Renal cortex interstitium (tissue), 11 donors: ENCODE results near the gene GGT5. TPM values are rescaled to one million over a fixed set of nuclear protein-coding genes. Genes with fewer than 3 reads are reported as not detected.
"Not testable (repeated sequence)": the region's sequence is repeated elsewhere in the genome, so short reads cannot be mapped to it uniquely, and the experiment has no call there.

Experiments
- DNase-seq, 11 donors: peaks; one replicate each; pipeline ENCODE4 v3.0.0-alpha.2; 2013; ENCODE audit warnings: low read depth in 9 of 11, low spot score in 4 of 11; ENCODE audit errors: extremely low read depth in 1 of 11
- polyA plus RNA-seq, 3 donors: library from polyadenylated mRNA; unstranded; fragments of 120-200 nt; gene quantifications; one replicate each; pipeline ENCODE4 v1.2.1, GENCODE V29; 2013; ENCODE audit not compliant: insufficient read length in 3 of 3

The GGT5 gene
- polyA plus RNA-seq, 3 donors, result 15.8 to 17.5 (median 16.4) TPM

DNA sequence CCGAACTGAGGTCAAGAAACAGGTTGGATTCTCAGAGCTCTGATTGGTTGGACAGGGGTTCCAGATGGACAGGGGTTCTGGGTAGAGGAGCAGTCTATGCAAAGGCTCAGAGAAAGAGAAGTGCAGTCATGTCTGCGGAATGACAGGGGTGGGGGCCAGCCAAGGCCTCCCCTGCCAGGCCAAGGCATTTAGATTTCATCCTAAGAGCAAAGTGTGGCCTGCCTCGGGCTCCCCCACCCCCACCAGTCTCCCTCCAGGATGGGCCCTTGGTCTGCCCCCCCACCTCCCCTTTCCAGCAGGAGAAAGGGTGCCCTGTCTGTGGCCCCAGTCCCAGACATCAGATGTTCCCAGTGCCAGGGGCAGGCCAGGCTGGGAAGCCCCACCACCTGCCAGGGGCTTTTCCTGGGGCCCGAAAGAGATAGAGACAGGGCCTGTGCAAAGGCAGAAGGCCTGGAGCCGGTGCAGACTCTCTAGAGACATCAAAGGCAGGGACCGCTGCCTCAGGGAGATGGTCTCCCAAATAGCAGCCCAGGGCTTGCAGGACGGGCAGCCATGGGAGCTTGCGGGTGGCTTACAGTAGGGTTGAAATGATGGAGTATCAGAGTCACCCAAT lies 54.2 kb downstream of the GGT5 start:
- no peak for DNase-seq

DNA sequence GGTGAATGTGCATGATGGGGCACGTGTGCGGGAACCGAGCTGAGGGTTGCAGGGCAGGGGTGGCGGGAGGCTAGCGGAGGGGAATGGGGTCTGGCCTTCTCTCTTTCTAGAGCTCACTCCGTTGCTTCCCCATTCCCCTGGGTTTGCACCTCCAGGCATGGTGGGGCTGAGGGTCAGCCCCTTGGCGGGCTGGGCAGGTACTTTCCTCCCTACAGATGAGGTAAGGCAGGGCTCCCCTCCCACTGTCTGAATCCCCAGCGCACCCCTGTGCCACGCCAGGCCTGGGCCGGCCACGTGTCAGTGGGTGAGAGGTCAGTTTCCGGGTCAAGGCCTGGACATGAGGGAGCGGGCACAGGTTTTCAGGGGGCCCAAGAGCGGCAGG lies 54.7 kb downstream of the GGT5 start:
- no peak for DNase-seq

DNA sequence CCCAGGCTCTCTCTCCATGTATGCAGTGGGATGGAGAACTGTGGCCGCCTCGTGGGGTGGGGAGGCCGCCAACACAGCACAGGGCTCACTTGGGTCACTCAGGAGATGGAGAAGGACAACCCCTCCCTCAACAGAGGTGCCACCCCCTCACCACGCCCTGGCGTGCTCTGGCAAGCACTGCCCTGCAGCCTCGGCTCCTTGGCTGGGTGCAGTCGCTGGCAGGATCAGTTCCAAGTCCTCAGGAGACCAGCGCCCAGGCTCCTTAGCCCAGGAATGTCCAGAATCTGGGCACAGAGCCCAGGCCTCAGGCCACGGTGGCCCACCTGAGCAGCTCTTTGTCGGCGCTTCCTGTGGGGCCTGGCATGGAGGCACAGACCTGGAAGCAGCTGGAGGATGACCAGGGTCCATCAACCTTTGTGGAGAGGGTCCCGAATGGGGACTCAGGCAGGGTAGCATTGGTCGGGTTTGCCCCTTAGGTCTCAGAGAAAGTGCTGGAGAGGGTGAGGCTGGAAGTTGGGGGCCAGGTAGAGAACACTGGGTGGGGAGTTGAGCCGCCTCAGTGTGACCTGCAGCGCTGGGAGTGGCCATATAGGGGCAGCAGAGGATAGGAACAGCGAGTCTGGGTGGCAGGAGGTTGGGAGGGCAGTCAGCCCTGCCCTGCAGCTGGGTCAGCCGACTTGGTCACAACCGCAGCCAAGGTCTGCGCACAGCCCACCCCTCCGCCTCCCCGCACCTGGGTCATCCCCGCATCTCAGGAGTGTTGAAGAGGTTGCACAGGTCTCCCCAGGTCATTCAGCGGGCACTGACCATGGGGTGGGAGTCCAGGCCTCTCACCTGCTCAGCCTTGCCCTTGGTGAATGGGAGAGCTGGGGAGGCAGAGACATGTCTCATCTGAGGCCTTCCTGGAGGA lies 55.4 kb downstream of the GGT5 start:
- peak in 5 of 11 donors; percentile 37 to 60 (median 41) for DNase-seq

DNA sequence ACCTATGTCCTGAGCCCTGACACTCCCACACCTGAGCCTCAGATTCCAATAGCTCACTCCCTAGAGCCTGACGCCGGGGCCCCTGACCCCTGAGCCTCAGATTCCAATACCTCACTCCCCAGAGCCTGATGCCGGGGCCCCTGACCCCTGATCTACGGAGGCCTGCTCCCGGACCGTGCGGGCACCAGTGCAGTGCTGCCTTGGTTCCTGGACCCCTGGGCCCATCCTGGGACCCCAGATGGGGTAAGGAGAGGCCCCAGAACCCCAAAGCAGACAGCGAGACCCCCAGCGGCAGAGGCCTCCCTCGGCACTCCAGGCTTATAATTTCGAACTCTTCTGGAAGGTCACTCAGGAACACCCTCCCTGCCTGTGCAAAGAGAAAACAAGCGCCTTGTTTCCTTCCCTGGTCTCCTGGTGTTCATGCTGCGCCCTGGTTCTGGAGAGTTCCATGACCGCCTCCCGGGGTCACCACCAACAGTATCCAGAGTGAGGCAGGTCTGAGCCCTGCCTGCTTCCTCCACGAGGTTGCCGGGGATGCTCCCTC lies 56.1 kb downstream of the GGT5 start:
- no peak for DNase-seq

DNA sequence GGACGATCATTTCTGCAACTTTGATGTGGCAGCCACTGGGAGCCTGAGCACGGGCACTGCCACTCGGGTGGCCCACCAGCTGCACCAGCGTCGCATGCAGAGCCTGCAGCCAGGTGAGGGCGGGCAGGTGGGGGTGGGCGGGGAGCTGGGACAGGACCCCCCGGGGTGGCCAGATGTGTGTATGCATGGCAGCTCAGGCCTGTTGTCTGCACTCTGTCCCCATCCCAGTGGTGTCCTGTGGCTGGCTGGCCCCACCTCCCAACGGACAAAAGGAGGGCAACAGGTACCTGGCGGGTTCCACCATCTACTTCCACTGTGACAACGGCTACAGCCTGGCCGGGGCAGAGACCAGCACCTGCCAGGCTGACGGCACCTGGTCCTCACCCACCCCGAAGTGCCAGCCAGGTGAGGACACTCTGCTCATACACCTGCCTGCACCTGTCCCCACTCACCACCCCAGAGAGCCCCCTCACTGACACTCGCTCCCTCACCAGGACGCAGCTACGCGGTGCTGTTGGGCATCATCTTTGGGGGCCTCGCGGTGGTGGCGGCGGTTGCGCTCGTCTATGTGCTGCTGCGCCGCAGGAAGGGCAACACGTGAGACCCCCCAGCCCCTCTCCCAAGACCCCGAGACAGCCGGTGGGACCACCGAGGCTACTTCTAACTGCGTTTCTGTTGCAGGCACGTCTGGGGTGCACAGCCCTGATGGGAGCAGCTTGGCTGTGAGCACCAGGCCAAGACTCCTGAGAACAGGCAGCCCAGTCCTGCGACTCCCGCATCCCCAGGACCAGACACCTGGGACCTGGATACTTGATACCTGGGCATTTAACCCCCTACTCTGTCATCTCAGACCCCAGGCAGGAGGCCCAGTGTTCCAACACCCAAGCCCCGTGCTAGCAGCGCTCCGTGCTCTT lies 56.9 kb downstream of the GGT5 start:
- DNase-seq, result no peak

DNA sequence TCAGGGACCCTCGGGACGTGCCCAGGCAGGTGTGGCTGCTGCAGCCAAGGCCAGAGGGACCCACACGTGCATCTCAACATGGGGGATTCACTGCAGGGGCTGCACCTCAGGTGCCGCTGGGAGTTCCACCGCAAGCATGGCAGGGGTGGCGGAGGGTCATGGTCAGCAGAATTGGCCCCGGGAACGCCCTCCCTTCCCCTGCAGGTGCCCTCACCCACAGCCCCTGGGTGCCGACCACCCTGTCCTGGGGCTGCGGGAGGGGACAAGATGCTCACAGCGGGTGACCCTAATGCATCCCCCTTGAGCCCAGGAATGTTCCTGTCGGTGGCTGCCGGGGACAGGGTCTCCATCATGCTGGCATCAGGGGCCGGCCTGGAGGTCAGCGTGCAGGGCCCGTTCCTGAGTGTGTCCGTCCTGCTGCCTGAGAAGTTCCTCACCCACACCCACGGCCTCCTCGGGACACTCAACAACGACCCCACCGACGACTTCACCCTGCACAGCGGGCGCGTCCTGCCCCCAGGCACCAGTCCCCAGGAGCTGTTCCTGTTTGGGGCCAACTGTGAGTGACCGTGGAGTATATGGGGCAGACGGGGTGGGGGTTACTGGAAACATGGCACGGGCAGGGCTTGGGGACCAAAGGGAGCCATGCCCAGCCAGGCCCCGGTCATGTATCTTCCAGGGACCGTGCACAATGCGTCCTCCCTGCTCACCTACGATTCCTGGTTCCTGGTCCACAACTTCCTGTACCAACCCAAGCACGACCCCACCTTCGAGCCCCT lies 57.8 kb downstream of the GGT5 start:
- DNase-seq, result no peak

DNA sequence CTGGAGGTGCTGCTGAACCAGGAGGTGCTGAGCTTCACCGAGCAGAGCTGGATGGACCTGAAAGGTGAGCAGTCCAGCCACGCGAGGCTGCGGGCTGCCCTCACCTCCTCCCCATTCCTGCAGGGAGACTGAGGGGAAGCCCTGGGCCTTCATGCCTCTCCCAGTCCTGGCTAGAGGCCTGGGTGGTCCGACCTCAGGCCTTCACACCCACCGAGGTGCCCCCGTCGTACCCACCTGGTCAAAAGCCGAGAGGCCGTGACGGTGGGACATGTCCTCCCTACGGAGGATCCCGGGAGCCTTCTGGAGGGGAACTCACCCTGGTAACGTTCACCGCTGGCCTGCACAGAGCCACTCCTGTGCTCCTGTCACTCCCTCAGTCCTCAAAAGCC lies 58.5 kb downstream of the GGT5 start:
- DNase-seq, result no peak

DNA sequence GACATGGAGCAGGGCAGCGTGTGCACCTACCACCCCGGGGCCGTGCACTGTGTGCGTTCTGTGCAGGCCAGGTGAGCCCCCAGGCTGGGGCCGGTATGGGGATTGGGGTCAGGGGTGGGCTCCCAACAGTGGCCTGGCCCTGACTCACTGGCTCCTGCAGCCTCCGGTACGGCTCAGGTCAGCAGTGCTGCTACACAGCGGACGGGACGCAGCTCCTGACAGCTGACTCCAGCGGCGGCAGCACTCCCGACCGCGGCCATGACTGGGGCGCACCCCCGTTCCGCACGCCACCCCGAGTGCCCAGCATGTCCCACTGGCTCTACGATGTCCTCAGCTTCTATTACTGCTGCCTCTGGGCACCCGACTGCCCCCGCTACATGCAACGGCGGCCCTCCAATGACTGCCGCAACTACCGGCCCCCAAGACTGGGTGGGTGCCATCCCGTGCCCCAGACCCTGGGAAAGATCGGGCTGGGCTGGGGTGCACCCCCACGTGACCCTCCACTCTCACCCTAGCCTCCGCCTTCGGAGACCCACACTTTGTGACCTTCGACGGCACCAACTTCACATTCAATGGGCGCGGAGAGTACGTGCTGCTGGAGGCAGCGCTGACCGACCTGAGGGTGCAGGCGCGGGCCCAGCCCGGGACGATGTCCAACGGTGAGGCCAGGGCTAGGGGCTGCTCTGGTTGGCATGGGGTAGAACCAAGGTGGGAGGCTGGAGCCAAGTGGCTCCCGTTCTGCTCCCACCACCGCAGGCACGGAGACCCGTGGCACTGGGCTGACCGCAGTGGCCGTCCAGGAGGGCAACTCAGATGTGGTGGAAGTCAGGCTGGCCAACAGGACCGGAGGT lies 59.2 kb downstream of the GGT5 start:
- no peak for DNase-seq

DNA sequence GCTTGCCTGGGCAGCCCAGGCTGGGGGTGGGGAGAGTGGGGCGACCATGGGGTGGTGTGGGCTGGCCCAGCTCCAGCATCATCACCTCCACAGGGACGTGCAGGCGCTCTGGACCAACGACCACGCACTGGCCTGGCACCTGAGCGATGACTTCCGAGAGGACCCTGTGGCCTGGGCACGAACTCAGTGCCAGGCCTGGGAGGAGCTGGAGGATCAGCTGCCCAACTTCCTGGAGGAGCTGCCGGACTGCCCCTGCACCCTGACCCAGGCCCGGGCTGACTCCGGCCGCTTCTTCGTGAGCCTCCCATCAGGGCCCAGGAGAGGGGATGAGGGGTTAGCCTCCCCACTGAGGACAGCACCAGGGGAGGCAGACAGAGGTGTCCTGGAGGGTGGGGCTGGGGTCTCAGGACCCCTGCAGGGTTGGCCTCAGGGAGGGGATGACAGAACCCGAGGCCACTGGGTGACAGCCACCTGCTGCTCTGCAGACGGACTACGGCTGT lies 59.8 kb downstream of the GGT5 start:
- no peak for DNase-seq

DNA sequence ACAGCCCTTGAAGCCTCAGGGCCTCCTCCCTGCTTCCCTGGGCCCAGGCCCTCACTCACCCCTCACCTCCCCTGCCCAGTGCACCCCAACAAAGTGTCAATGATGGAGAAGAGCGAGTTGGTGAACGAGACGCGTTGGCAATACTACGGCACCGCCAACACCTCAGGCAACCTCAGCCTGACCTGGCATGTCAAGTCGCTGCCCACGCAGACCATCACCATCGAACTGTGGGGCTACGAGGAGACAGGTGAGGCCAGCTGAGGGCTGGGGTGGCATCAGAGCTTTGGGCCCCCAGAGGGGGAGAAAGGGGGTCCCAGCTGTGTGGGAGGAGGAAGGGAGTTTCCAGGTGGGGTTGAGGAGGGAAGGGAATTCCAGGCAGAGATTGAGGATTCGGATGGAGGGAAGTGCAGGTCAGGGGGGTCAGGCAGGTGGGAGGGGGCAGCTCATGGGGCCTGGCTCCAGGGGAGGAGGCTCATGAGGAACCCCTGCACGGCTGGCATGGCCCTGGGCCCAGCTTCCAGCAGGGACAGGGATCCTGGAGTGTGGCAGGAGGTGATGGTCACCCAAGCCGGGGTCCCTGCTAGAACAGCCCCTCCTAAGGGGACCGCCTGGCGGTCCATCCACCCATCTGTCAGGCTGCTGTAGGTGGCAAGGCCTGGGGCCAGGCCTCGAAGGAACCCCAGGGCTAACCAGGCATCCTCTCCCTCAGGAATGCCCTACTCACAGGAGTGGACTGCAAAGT lies 60.7 kb downstream of the GGT5 start:
- no peak for DNase-seq

DNA sequence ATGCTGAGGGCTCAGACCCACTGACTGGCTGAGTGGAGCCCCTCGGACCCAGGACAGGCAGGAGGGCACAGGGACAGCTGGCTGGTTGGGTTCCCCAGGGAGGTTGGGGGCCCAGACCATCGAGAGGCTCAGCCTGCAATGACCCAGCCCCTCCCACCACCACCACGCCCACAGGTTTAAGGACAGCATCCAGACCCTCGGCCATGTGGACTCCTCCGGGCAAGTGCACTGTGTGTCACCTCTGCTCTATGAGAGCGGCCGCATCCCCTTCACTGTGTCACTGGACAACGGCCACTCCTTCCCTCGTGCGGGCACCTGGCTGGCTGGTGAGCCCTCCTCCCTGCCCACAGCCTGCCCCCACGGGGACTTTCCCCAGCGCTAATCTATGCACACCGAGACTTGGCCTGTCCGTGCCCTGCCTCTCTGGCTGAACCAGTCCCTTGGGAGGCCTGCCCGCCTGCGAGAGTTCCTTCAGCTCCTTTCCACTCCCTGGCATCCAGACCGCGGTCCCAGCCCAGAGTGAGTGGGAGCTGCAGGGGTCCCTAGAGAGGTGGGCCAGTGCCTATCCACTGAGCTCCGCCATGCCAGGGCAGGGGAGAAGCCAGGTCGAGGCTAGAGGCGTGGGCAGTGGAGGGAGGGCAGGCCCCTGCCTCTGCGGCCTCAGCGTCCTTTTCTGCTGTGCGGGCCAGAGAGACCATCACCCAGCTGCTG lies 61.4 kb downstream of the GGT5 start:
- DNase-seq, result no peak

DNA sequence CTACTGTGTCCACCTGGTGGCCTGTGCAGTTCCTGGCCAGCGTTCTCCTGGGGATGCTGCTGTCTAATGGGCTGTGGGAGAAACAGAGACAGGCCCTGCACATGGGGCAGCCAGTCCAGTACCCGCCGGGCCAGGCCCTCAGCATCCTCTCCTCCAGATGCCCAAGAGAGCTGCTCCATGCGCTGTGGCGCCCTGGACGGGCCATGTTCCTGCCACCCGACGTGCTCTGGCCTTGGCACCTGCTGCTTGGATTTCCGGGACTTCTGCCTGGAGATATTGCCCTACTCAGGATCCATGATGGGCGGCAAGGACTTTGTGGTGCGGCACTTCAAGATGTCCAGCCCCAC lies 62.0 kb downstream of the GGT5 start:
- DNase-seq, result not testable (repeated sequence)

DNA sequence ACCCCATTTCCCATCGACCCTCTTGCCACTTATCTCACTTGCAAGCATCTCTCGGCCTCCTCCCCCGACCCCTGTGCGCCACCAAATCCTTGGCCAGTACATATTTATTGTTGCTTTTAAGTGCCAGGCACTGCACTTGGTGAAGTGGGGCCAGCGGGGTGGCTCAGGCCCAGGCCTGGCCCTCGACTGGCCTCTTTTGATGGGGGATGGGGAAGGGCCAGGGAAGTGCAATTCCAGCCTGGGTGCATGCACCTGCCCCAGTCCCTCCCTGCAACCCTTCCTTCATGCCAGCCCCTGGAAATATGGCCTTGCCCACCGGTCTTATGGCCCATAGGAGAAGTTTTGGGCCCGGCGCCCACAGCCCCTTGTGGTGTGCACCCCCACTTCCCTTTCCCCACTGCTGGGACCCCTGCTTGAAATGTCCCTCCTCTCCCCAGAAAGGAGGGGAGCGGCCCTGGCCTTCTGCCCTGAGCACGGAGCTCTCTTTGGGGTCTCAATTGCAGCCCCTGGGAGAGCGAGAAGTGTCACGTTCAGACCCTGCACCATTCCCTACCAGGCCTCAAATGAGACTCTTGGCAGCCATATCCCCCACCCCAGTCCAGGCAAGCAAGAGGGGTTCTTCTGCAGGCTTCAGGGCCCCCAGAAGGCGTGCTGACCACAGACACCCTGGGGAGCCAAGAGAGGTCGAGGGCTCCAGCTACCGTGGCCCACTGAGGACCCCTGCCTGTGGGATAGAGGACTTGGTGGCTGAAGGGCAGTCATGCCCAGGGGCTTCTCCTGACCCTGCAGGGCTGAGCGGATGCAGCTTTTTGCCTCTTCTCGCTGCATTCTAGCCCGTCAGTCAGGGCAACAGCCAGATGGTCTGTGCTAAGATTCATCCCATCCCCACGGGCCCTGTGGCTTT lies 62.6 kb downstream of the GGT5 start:
- DNase-seq, result no peak

DNA sequence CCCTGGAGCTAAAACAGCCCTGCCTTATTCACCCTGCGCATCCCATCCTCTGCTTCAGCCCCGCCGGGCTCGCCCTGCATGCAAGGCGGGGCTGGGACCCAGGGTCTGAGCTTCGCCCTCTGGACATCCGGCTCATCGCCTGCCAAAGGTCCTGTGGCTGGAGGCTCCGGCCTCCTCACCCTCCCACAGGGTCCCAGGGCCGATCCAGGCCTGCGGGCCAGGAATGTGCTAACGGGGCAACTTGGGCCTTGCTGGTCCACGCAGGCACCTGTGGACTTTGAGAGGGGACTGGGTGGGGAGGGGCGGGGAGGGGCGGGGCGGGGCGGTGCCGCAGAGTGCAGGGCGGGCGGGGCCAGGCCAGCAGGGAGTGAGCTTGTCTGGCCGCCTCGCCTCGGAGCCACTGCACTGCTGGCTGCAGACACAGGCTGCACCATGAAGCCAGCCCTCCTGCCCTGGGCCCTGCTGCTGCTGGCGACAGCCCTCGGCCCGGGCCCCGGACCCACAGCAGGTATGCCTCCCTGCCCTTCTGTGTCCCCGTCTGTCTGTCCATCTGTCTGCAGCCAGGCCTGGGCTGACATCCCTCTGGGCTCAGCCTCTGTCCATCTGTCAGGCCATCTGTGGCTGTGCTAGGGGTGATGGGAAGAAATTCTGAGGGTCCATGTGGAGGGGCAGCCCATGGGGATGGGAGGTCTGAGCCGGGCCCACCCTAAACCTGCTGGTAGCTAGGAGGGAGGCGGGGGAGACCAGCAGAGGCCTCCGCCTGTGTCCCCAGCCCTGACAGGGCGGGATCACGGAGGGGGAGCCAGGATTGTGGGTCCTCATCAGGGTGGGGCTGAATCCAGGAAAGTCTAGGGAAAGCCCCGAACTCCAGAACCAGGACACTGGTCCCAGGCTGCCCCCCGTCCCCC lies 63.5 kb downstream of the GGT5 start, which contains the start of gene SUSD2:
TSS of gene SUSD2 (plus strand) at position 400 of the 908 bp plus-strand sequence. CDS start at position 433, 33 bp downstream.
- DNase-seq, result no peak
